NB4 (cell line): ENCODE data around the gene CD248.

Experiments used
- CTCF ChIP-seq: IDR thresholded peaks from one replicate; pipeline ENCODE4 v1.5.1; 2012; ENCODE audit warnings: low read depth, low read length
- MAX ChIP-seq: IDR thresholded peaks from 2 replicates; pipeline ENCODE4 v1.6.1; 2011; ENCODE audit warnings: low read depth, low read length
- MYC ChIP-seq: IDR thresholded peaks from 2 replicates; pipeline ENCODE4 v1.6.1; 2011; ENCODE audit warnings: low read depth, low read length
- POLR2A ChIP-seq: IDR thresholded peaks from 2 replicates; pipeline ENCODE4 v1.6.1; 2011; ENCODE audit warnings: mild to moderate bottlenecking; ENCODE audit not compliant: insufficient read length; ENCODE audit errors: extremely low read depth

- TF ChIP-seq MYC (peak; percentile 79; the same call in 1 of the 2 replicates), CTCF (no peak), POLR2A (no peak), MAX (peak; percentile 80)
Measured at GRCh38 chr11:66335531-66336233, 18.8 kb upstream of the CD248 start.
